H1 (cell line): ENCODE results near the gene ACTL10. TPM values are rescaled to one million over a fixed set of nuclear protein-coding genes. Genes with fewer than 3 reads are reported as not detected.

ENCODE experiments used
- CTCF ChIA-PET: fragments of 300-600 bp; sonication (Branson Sonifier 250); formaldehyde crosslinking; loops from one replicate; lab custom pipeline; 2021; ENCODE audit not compliant: partially characterized antibody; lab: Charles Lee
- POLR2A ChIA-PET: fragments of 300-600 bp; sonication (Branson Sonifier 250); formaldehyde crosslinking; loops from one replicate; lab custom pipeline; 2021; ENCODE audit warnings: inconsistent platforms; ENCODE audit not compliant: partially characterized antibody; lab: Charles Lee
- DNase-seq, 2 experiments: peaks; one replicate each; pipeline versions ENCODE4 v3.0.0 to v3.0.0-alpha.2; 2010 to 2022; ENCODE audit warnings: low spot score in 2 of 2, low read depth in 1 of 2, mixed read lengths in 1 of 2
- FAIRE-seq: peaks from 2 replicates; lab custom pipeline; 2011; peaks lifted over from hg19 to GRCh38; lab: Jason Lieb, UNC
- H2AFZ ChIP-seq: 2 replicates; pipeline ENCODE4 v1.8.1; 2012; ENCODE audit warnings: low read length, inconsistent platforms
- H2AK5ac ChIP-seq: 2 replicates; pipeline ENCODE4 v1.6.1; 2013; ENCODE audit warnings: low read depth, low read length
- H2BK120ac ChIP-seq: replicated peaks from 2 replicates; pipeline ENCODE3; 2013; ENCODE audit warnings: low read depth, low read length, inconsistent platforms
- H2BK12ac ChIP-seq: 2 replicates; pipeline ENCODE4 v1.6.1; 2013; ENCODE audit warnings: low read depth, low read length
- H2BK15ac ChIP-seq: 2 replicates; pipeline ENCODE4 v1.6.1; 2013; ENCODE audit warnings: low read length
- H2BK20ac ChIP-seq: 2 replicates; pipeline ENCODE4 v1.6.1; 2013; ENCODE audit warnings: low read length
- H2BK5ac ChIP-seq: 2 replicates; pipeline ENCODE4 v1.6.1; 2013; ENCODE audit warnings: low read depth, low read length
- H3K14ac ChIP-seq: 2 replicates; pipeline ENCODE4 v1.6.1; 2013; ENCODE audit warnings: inconsistent platforms; ENCODE audit not compliant: insufficient read length
- H3K18ac ChIP-seq: 2 replicates; pipeline ENCODE4 v1.6.1; 2013; ENCODE audit warnings: low read length; ENCODE audit errors: extremely low read depth
- H3K23ac ChIP-seq: 2 replicates; pipeline ENCODE4 v1.6.1; 2013; ENCODE audit warnings: inconsistent platforms; ENCODE audit not compliant: insufficient read length
- H3K23me2 ChIP-seq: 2 replicates; pipeline ENCODE4 v1.6.1; 2013; ENCODE audit warnings: low read depth, low read length
- H3K27ac ChIP-seq: 2 replicates; pipeline ENCODE4 v1.6.1; 2011; ENCODE audit warnings: low read depth, low read length, inconsistent platforms
- H3K27me3 ChIP-seq, 4 experiments: replicated peaks in 1 of 4; 1 replicate in 1 of 4; 2 replicates in 3 of 4; pipeline versions ENCODE4 v1.6.1 to v1.8.1; 2011 to 2013; ENCODE audit warnings: low read length in 3 of 4, mild to moderate bottlenecking in 3 of 4, inconsistent platforms in 2 of 4, mixed read lengths in 2 of 4, moderate library complexity in 1 of 4; ENCODE audit not compliant: control insufficient read depth in 3 of 4, insufficient read depth in 3 of 4; ENCODE audit errors: extremely low read depth in 1 of 4
- H3K36me3 ChIP-seq, 4 experiments: 2 replicates each; pipeline versions ENCODE4 v1.6.1 to v1.8.1; 2011 to 2013; ENCODE audit warnings: mild to moderate bottlenecking in 4 of 4, low read length in 3 of 4, moderate library complexity in 2 of 4, control low read depth in 1 of 4, inconsistent platforms in 1 of 4; ENCODE audit not compliant: insufficient read depth in 4 of 4, control insufficient read depth in 2 of 4
- H3K4ac ChIP-seq: replicated peaks from 2 replicates; pipeline ENCODE3; 2013; ENCODE audit warnings: low read length, low read depth, mixed read lengths, inconsistent platforms; ENCODE audit not compliant: insufficient read length
- H3K4me1 ChIP-seq, 4 experiments: replicated peaks in 1 of 4; 1 replicate in 1 of 4; 2 replicates in 3 of 4; pipeline versions ENCODE4 v1.6.1 to v1.8.1; 2011 to 2013; ENCODE audit warnings: low read length in 3 of 4, inconsistent platforms in 2 of 4, mixed read lengths in 1 of 4; ENCODE audit not compliant: insufficient read depth in 4 of 4, control insufficient read depth in 3 of 4
- H3K4me2 ChIP-seq, 2 experiments: 2 replicates each; pipeline versions ENCODE4 v1.6.1 to v1.8.1; 2011 to 2013; ENCODE audit warnings: low read depth in 2 of 2, low read length in 2 of 2, control low read depth in 1 of 2, inconsistent platforms in 1 of 2, mild to moderate bottlenecking in 1 of 2; ENCODE audit not compliant: insufficient read depth in 1 of 2
- H3K4me3 ChIP-seq, 4 experiments: fragments of 200-600, 300-600 bp in 1 of 4; sonication (generic), shearing (Covaris generic), sonication (Bioruptor Twin) in 1 of 4; 2 replicates each; pipeline versions ENCODE4 v1.5.1 to v1.8.1; 2011 to 2016; ENCODE audit warnings: low read length in 4 of 4, low read depth in 3 of 4, control low read depth in 2 of 4, inconsistent platforms in 2 of 4, mild to moderate bottlenecking in 2 of 4, mixed read lengths in 1 of 4, moderate library complexity in 1 of 4; ENCODE audit not compliant: insufficient read depth in 2 of 4; ENCODE audit errors: extremely low read depth in 1 of 4
- H3K56ac ChIP-seq: replicated peaks from 2 replicates; pipeline ENCODE3; 2013; ENCODE audit warnings: low read depth, mild to moderate bottlenecking, mixed read lengths, low read length, inconsistent platforms; ENCODE audit not compliant: insufficient read length
- H3K79me1 ChIP-seq: 2 replicates; pipeline ENCODE4 v1.6.1; 2013; ENCODE audit warnings: low read depth, low read length, control low read depth
- H3K79me2 ChIP-seq, 2 experiments: 2 replicates each; pipeline versions ENCODE4 v1.6.1 to v1.8.1; 2012 to 2013; ENCODE audit warnings: low read length in 2 of 2, mild to moderate bottlenecking in 2 of 2, inconsistent platforms in 1 of 2; ENCODE audit not compliant: insufficient read depth in 2 of 2, control insufficient read depth in 1 of 2
- H3K9ac ChIP-seq, 4 experiments: replicated peaks in 1 of 4; 1 replicate in 1 of 4; 2 replicates in 3 of 4; pipeline versions ENCODE4 v1.6.1 to v1.8.1; 2011 to 2013; ENCODE audit warnings: low read depth in 3 of 4, low read length in 3 of 4, control low read depth in 2 of 4, mild to moderate bottlenecking in 2 of 4, moderate library complexity in 2 of 4, inconsistent platforms in 1 of 4; ENCODE audit errors: extremely low read depth in 1 of 4
- H3K9me3 ChIP-seq, 2 experiments: 2 replicates each; pipeline versions ENCODE4 v1.6.1 to v1.8.1; 2012 to 2013; ENCODE audit warnings: mild to moderate bottlenecking in 2 of 2, moderate library complexity in 2 of 2, control low read depth in 1 of 2, inconsistent platforms in 1 of 2, low read depth in 1 of 2, low read length in 1 of 2, mixed read lengths in 1 of 2; ENCODE audit not compliant: insufficient read depth in 2 of 2
- H4K20me1 ChIP-seq, 2 experiments: replicated peaks in 1 of 2; 2 replicates each; pipeline versions ENCODE3 to v1.8.1; 2011 to 2013; ENCODE audit warnings: inconsistent platforms in 2 of 2, low read length in 2 of 2, mild to moderate bottlenecking in 1 of 2; ENCODE audit not compliant: insufficient read depth in 2 of 2, control insufficient read depth in 1 of 2
- H4K5ac ChIP-seq: 2 replicates; pipeline ENCODE4 v1.6.1; 2013; ENCODE audit warnings: low read length, low read depth, mixed read lengths, inconsistent platforms; ENCODE audit not compliant: insufficient read length
- H4K8ac ChIP-seq: 2 replicates; pipeline ENCODE4 v1.8.0; 2013; ENCODE audit warnings: mild to moderate bottlenecking, moderate library complexity, low read length, inconsistent platforms; ENCODE audit not compliant: insufficient read depth; ENCODE audit errors: extremely low read depth
- H4K91ac ChIP-seq: replicated peaks from 2 replicates; pipeline ENCODE3; 2013; ENCODE audit warnings: low read length, mixed read lengths, inconsistent platforms; ENCODE audit not compliant: insufficient read length
- JUN ChIP-seq: IDR thresholded peaks from 2 replicates; pipeline ENCODE4 v1.6.1; 2011; ENCODE audit warnings: low read depth, mild to moderate bottlenecking, improper control_type of control experiment, low read length
- JUND ChIP-seq: IDR thresholded peaks from 2 replicates; pipeline ENCODE4 v1.6.1; 2011; ENCODE audit warnings: mild to moderate bottlenecking, improper control_type of control experiment, low read length
- MAFK ChIP-seq: IDR thresholded peaks from 2 replicates; pipeline ENCODE4 v1.6.1; 2012; ENCODE audit warnings: low read depth, mild to moderate bottlenecking, improper control_type of control experiment, low read length
- RAD21 ChIP-seq, 2 experiments: IDR thresholded peaks in 1 of 2; conservative IDR thresholded peaks in 1 of 2; 2 replicates each; pipeline ENCODE4 v1.6.1; 2011; ENCODE audit warnings: low read depth in 2 of 2, low read length in 2 of 2, improper control_type of control experiment in 1 of 2, inconsistent platforms in 1 of 2, mild to moderate bottlenecking in 1 of 2, moderate library complexity in 1 of 2
- WGBS, 2 experiments: shearing (Covaris generic) in 1 of 2; methylation state at CpG; one replicate each; pipeline versions ENCODE4 v1.1.6 to v1.1.7; 2013 to 2015; ENCODE audit warnings: low lambda C conversion rate in 2 of 2, mixed read lengths in 2 of 2, inconsistent platforms in 1 of 2, low coverage in 1 of 2, missing lambda C conversion rate in 1 of 2; ENCODE audit not compliant: insufficient replicate concordance in 2 of 2, insufficient coverage in 1 of 2, insufficient read length in 1 of 2; ENCODE audit errors: extremely low coverage in 1 of 2, missing lambda C conversion rate in 1 of 2; 5-methylcytosine and 5-hydroxymethylcytosine counted together
- polyA plus RNA-seq, 7 experiments: library from polyadenylated mRNA; depleted of rRNA in 3 of 7; stranded (reverse) in 5 of 7; unstranded in 2 of 7; fragments of >200 nt in 5 of 7; fragments of 200-250 nt in 2 of 7; gene quantifications; 1 replicate in 5 of 7; 2 replicates in 1 of 7; 4 replicates in 1 of 7; pipeline versions ENCODE4 v1.2.1 to v1.2.3, GENCODE V29; 2011 to 2013; ENCODE audit warnings: missing spikeins in 2 of 7, mixed read lengths in 2 of 7
- total RNA-seq: library from RNA; stranded (reverse); fragmentation: NEBNext Ultra II Directional; extraction: Animal tissue kit (Norgen Biotek cat#: 25700); gene quantifications from 2 replicates; pipeline ENCODE4 v1.2.1, GENCODE V29; 2021

The ACTL10 gene
- total and polyA plus RNA-seq, 2 of the 8 experiments (the other 6 are each of a cell fraction or from before 2014, with no cell fraction given) = 0.26 TPM; not detected in 1

GRCh38 chr20:33701629-33702450, 35.1 kb downstream of the ACTL10 start:
- no peaks in the 10 kb centered on the region for H3K4me1 ChIP-seq
- DNase-seq = no peak
- no peak overlapping the region for H3K27ac ChIP-seq
- no peak overlapping the region for H4K91ac ChIP-seq
- no peak overlapping the region for H2BK5ac ChIP-seq
- H3K79me2 ChIP-seq = no peaks in the 10 kb centered on the region
- no peak overlapping the region for H2AFZ ChIP-seq
- H2BK15ac ChIP-seq = no peak overlapping the region
- no peaks in the 10 kb centered on the region for H3K79me1 ChIP-seq
- no peak overlapping the region for H2BK120ac ChIP-seq
- peaks cover 5 to 29% of the 10 kb centered on the region in 2 experiments; a peak in 2 of 4 replicates for H3K9me3 ChIP-seq
- H3K23me2 ChIP-seq = no peaks in the 10 kb centered on the region
- ChIA-PET CTCF (interaction anchor here (0.6 to 0.9 kb wide), 2 partner anchors 9 to 36 kb away, joined by 3 to 6 read pairs; no protein-coding TSS in a partner anchor), POLR2A (no interaction called here)
- FAIRE-seq = no peak
- no peak overlapping the region for H3K56ac ChIP-seq
- H4K5ac ChIP-seq = no peak overlapping the region
- no peak overlapping the region for H2BK20ac ChIP-seq
- WGBS, 2 experiments = 81% methylated on average over 4 of the region's 27 CpGs; no CpG with 5 or more reads in 1 of the 2 experiments
- H3K4ac ChIP-seq = no peak overlapping the region
- H3K23ac ChIP-seq = no peak overlapping the region
- no peak overlapping the region for H3K4me2 ChIP-seq
- no peak overlapping the region for H3K9ac ChIP-seq
- H4K8ac ChIP-seq = no peak overlapping the region
- H4K20me1 ChIP-seq = no peaks in the 10 kb centered on the region
- no peak overlapping the region for H3K4me3 ChIP-seq
- H3K36me3 ChIP-seq = no peaks in the 10 kb centered on the region; a peak in 1 of 8 replicates
- no peak overlapping the region for H3K18ac ChIP-seq
- H3K27me3 ChIP-seq = no peaks in the 10 kb centered on the region; a peak in 1 of 7 replicates
- H2AK5ac ChIP-seq = no peak overlapping the region
- H2BK12ac ChIP-seq = no peak overlapping the region
- no peak overlapping the region for H3K14ac ChIP-seq
- TF ChIP-seq JUN (no peak), JUND (no peak), RAD21 (IDR thresholded peaks at IDR 0.05 in 1 of 2, conservative IDR thresholded peaks at IDR 0.05 in 1 of 2; ENCODE audit: low read depth in 2 of 2, low read length in 2 of 2) (no peak), MAFK (no peak)
